BE2C (cell line): ENCODE data around the gene OSBP.

Experiments
- DNase-seq: peaks from one replicate; pipeline ENCODE4 v3.0.0-alpha.2; 2020
- H3K27me3 ChIP-seq: fragments of 250-450 bp; sonication (Bioruptor Pico); 2 replicates; pipeline ENCODE4 v1.5.1; 2020; ENCODE audit warnings: mild to moderate bottlenecking
- H3K36me3 ChIP-seq: fragments of 250-450 bp; sonication (Bioruptor Pico); 2 replicates; pipeline ENCODE4 v1.5.1; 2020; ENCODE audit warnings: mild to moderate bottlenecking
- H3K4me1 ChIP-seq: fragments of 250-450 bp; sonication (Bioruptor Pico); 2 replicates; pipeline ENCODE4 v1.5.1; 2020
- H3K4me3 ChIP-seq: 2 replicates; pipeline ENCODE4 v1.5.1; 2011; ENCODE audit warnings: low read depth, low read length
- H3K9me3 ChIP-seq: fragments of 250-450 bp; sonication (Bioruptor Pico); 2 replicates; pipeline ENCODE4 v1.5.1; 2020
- CTCF ChIP-seq: IDR thresholded peaks from 2 replicates; pipeline ENCODE4 v1.5.1; 2012; ENCODE audit warnings: mild to moderate bottlenecking, low read depth, low read length

OSBP gene

GRCh38 chr11:59600636-59601035, 14.9 kb downstream of the OSBP start:
- Histone ChIP-seq H3K4me1 (no peaks in the 10 kb centered on the region), H3K36me3 (peaks cover 2% of the 10 kb centered on the region), H3K9me3 (no peaks in the 10 kb centered on the region), H3K4me3 (no peak overlapping the region), H3K27me3 (no peaks in the 10 kb centered on the region)
- no peak for TF ChIP-seq CTCF
- no peak for DNase-seq

GRCh38 chr11:59600234-59600633, 15.3 kb downstream of the OSBP start:
- Histone ChIP-seq H3K4me3 (no peak overlapping the region), H3K9me3 (no peaks in the 10 kb centered on the region), H3K27me3 (no peaks in the 10 kb centered on the region), H3K4me1 (no peaks in the 10 kb centered on the region), H3K36me3 (peaks cover 2% of the 10 kb centered on the region)
- no peak for TF ChIP-seq CTCF
- no peak for DNase-seq

GRCh38 chr11:59598961-59599360, 16.6 kb downstream of the OSBP start:
- H3K27me3 ChIP-seq: no peaks in the 10 kb centered on the region
- TF ChIP-seq CTCF: no peak
- H3K4me1 ChIP-seq: no peaks in the 10 kb centered on the region
- no peak for DNase-seq
- no peak overlapping the region for H3K4me3 ChIP-seq
- no peaks in the 10 kb centered on the region for H3K9me3 ChIP-seq
- peaks cover 3% of the 10 kb centered on the region for H3K36me3 ChIP-seq

GRCh38 chr11:59584294-59584693, 31.3 kb downstream of the OSBP start:
- no peaks in the 10 kb centered on the region for H3K4me1 ChIP-seq
- no peaks in the 10 kb centered on the region for H3K27me3 ChIP-seq
- H3K4me3 ChIP-seq: no peak overlapping the region
- no peaks in the 10 kb centered on the region for H3K9me3 ChIP-seq
- no peaks in the 10 kb centered on the region; the same call in 1 of the 2 replicates for H3K36me3 ChIP-seq
- TF ChIP-seq CTCF: no peak
- no peak for DNase-seq

GRCh38 chr11:59582006-59582405, 33.6 kb downstream of the OSBP start:
- no peak for DNase-seq

GRCh38 chr11:59578369-59578768, 37.2 kb downstream of the OSBP start:
- DNase-seq: no peak
- H3K9me3 ChIP-seq: no peaks in the 10 kb centered on the region
- TF ChIP-seq CTCF: no peak
- H3K27me3 ChIP-seq: no peaks in the 10 kb centered on the region
- no peak overlapping the region for H3K4me3 ChIP-seq
- no peaks in the 10 kb centered on the region for H3K4me1 ChIP-seq
- no peaks in the 10 kb centered on the region; the same call in 1 of the 2 replicates for H3K36me3 ChIP-seq

More at GRCh38 chr11:59582006-59582405, 33.6 kb downstream of the OSBP start:
- no peaks in the 10 kb centered on the region for H3K4me1 ChIP-seq
- no peaks in the 10 kb centered on the region for H3K9me3 ChIP-seq
- H3K36me3 ChIP-seq: no peaks in the 10 kb centered on the region; the same call in none of the 2 replicates
- no peaks in the 10 kb centered on the region for H3K27me3 ChIP-seq
- TF ChIP-seq CTCF: no peak
- H3K4me3 ChIP-seq: no peak overlapping the region
